ENCODE data around the gene SLC26A4. TPM values are rescaled to one million over a fixed set of nuclear protein-coding genes. Genes with fewer than 3 reads are reported as not detected.
A peak's percentile ranks its signal among the peaks of the same experiment; 100 is the strongest.
"Not testable (repeated sequence)": the region's sequence is repeated elsewhere in the genome, so short reads cannot be mapped to it uniquely, and the experiment has no call there.

The SLC26A4 gene
- total RNA-seq: not detected

DNA sequence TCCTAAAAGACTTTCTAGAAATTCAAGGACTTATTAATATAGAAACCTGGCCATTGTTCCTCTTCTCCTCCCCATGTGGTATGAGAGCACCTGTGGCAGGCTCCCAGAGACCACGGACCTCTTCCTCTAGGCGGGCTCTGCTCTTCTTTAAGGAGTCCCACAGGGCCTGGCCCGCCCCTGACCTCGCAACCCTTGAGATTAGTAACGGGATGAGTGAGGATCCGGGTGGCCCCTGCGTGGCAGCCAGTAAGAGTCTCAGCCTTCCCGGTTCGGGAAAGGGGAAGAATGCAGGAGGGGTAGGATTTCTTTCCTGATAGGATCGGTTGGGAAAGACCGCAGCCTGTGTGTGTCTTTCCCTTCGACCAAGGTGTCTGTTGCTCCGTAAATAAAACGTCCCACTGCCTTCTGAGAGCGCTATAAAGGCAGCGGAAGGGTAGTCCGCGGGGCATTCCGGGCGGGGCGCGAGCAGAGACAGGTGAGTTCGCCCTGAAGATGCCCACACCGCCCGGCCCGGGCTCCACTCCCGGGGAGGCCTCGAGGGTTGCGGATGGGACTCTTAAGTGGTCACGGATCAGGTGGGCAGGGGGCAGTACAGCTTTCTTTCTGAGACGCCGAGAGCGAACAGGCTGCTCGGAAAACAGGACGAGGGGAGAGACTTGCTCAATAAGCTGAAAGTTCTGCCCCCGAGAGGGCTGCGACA lies at the start of gene SLC26A4:
SLC26A4 (plus strand) TSS at position 448 of the 700 bp plus-strand sequence. CDS start 814 bp downstream, outside the sequence.
- peaks cover 72% of the 10 kb centered on the region for H3K27me3 ChIP-seq (ENCODE audit: insufficient read depth, low read length)
- H3K9me3 ChIP-seq (ENCODE audit: low read depth, low read length): no peaks in the 10 kb centered on the region
- peaks cover 22% of the 10 kb centered on the region for H3K4me1 ChIP-seq (ENCODE audit: insufficient read depth, low read length)
- H3K4me3 ChIP-seq (ENCODE audit: low read length): peak within 1 kb of the TSS; percentile 22

DNA sequence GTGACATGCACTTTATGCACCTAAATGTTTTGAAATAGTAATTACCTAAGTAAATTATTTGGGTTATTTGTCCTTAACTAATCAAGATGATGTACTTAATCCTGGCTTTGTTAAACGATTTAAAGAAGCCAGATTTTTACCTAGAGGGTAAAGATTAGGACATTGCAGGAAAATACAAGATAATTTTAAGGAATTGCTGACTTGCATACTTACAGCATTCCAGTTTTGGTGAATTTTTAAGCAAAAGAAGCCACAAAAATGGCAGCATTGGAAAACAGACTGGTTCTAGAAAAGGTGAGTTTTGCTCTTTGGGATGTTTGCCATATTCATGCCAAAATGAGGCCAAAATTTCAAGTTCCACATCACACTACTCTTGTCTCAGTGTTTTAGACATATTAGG lies 47.2 kb upstream of the SLC26A4 start:
- no peaks in the 10 kb centered on the region for H3K27me3 ChIP-seq (ENCODE audit: insufficient read depth, low read length)
- no peaks in the 10 kb centered on the region for H3K9me3 ChIP-seq (ENCODE audit: low read depth, low read length)
- no peaks in the 10 kb centered on the region for H3K4me1 ChIP-seq (ENCODE audit: insufficient read depth, low read length)
- H3K4me3 ChIP-seq (ENCODE audit: low read length): no peak overlapping the region

DNA sequence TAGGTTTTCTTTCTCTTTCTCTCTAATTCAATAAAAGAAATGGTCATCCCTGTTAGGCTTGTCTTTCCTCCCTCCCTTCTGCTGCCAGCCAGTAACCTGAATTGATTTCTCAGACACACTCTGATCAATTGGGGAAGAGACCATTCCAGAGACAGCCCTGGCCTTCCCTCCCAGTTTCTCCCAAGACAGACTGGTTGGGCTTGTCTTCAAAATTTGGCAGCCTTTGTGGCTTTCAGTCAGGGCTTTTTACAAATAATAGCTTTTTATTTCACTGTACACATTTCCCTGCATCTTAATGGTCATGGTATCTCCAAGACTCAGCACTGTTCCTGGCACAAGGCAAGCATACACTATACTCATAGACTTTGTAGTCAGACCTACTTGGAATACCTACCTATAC lies 46.7 kb upstream of the SLC26A4 start:
- no peak overlapping the region for H3K4me3 ChIP-seq (ENCODE audit: low read length)
- no peaks in the 10 kb centered on the region for H3K27me3 ChIP-seq (ENCODE audit: insufficient read depth, low read length)
- no peaks in the 10 kb centered on the region for H3K9me3 ChIP-seq (ENCODE audit: low read depth, low read length)

DNA sequence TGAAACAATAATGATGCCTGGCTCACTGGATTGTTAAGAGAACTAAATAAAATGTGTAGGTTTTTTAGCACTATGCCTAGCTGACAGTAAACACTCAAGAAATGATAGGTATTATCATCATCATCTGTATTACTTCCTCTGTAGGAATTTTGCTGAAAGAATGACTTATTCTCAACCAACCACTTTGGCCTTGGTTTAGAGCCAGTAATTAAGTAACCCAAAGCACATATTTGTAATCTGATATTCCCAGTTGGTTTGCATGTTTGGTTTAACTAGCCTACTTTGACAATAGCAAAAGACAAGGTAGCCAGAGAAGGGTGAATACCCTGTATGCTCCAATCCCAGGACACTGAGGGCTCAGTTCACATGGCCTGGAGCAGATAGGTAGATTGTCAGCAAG lies 46.2 kb upstream of the SLC26A4 start:
- H3K9me3 ChIP-seq (ENCODE audit: low read depth, low read length): no peaks in the 10 kb centered on the region
- no peak overlapping the region for H3K4me3 ChIP-seq (ENCODE audit: low read length)
- H3K4me1 ChIP-seq (ENCODE audit: insufficient read depth, low read length): no peaks in the 10 kb centered on the region
- no peaks in the 10 kb centered on the region for H3K27me3 ChIP-seq (ENCODE audit: insufficient read depth, low read length)

More for the DNA sequence above, 46.7 kb upstream of the SLC26A4 start:
- H3K4me1 ChIP-seq (ENCODE audit: insufficient read depth, low read length): no peaks in the 10 kb centered on the region

DNA sequence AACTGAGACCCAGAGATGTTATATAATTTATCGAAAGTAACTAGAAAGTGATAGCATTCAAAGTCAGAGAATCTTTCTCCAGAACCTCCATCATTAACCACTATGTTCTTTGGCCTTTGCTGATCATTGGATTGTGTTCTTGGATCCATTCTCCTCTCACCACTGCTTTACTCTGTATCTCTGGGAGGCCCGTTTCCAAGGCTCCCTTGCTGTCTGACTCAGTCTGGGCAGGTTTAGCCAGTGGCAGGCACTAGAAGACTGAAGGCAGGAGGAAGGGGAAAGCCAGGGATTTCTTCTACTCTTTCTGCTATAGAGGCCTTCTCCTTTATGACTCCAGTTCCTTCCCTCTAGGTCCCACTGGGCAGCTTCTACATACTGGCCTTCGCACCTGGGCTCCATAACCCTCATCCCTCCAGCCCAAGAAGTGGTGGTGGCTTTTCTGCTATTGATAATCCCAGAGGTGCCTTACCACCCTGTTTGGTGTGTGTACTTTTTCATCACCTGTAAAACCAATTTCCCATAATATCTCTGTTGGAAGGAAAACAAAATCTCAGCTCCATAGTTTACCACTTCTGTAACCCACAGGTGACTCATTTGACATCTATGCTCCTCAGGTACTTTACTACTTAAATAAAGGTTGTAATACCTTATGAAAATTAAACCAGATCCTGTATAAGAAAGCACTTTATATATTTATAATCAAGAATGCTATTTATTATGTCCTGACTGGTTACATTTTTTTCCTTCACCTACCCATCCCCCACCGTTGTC lies 44.5 kb upstream of the SLC26A4 start:
- no peaks in the 10 kb centered on the region for H3K27me3 ChIP-seq (ENCODE audit: insufficient read depth, low read length)
- H3K4me1 ChIP-seq (ENCODE audit: insufficient read depth, low read length): no peaks in the 10 kb centered on the region
- H3K4me3 ChIP-seq (ENCODE audit: low read length): no peak overlapping the region
- H3K9me3 ChIP-seq (ENCODE audit: low read depth, low read length): no peaks in the 10 kb centered on the region

DNA sequence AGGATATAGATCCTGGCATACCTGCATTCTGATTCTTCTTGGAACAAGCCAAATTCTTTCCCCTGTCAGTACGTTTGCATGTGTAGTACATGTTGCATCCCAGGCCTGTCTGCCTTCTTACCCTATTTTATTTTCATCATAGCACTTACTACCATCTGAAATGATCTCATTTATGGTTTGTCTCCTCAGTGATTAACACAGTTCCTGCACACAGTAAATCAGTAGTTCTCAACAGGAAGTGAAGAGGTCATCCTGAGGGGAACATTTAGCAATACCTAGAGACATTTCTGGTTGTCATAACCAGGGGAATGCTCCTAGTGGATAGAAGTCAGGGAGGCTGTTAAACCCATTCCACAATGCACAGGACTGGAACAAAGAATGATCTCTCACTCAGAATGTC lies 38.2 kb upstream of the SLC26A4 start:
- no peak overlapping the region for H3K4me3 ChIP-seq (ENCODE audit: low read length)
- no peaks in the 10 kb centered on the region for H3K27me3 ChIP-seq (ENCODE audit: insufficient read depth, low read length)
- peaks cover 12% of the 10 kb centered on the region for H3K4me1 ChIP-seq (ENCODE audit: insufficient read depth, low read length)
- H3K9me3 ChIP-seq (ENCODE audit: low read depth, low read length): no peaks in the 10 kb centered on the region

DNA sequence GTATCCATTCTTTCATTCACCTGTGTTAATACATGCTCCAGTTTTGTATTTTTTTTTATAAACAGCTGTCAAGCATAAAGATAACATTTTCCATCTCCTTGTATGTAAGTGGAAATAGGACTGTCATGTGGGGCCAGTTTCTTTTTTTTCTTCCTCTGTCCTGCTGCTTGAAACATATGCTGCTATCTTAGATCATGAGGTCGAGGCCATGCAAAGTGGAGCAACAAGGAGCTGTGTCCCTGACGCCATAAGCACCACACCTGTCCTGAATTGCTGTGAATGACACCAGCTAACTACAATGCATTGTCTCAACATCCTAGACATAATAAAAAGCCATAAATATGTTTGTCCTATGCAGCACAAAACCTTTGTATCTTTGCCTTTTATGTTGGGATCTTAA lies 37.7 kb upstream of the SLC26A4 start:
- Histone ChIP-seq H3K4me3 (ENCODE audit: low read length) (no peak overlapping the region), H3K4me1 (ENCODE audit: insufficient read depth, low read length) (peaks cover 12% of the 10 kb centered on the region), H3K27me3 (ENCODE audit: insufficient read depth, low read length) (no peaks in the 10 kb centered on the region), H3K9me3 (ENCODE audit: low read depth, low read length) (no peaks in the 10 kb centered on the region)

DNA sequence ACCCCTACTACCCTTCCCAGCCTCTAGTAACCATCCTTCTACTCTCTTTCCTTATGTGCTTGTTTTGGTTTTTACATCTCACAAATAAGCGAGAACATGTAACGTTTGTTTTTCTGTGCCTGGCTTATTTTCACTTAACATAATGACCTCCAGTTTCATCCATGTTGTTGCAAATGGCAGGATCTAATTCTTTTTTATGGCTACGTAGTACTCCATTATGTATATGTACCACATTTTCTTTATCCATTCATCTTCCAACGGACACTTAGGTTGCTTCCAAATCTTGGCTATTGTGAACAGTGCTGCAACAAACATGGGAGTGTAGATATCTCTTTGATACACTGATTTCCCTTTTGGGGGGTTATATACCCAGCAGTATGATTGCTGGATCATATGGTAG lies 33.6 kb upstream of the SLC26A4 start:
- Histone ChIP-seq H3K9me3 (ENCODE audit: low read depth, low read length) (no peaks in the 10 kb centered on the region), H3K4me1 (ENCODE audit: insufficient read depth, low read length) (peaks cover 18% of the 10 kb centered on the region), H3K4me3 (ENCODE audit: low read length) (no peak overlapping the region), H3K27me3 (ENCODE audit: insufficient read depth, low read length) (no peaks in the 10 kb centered on the region)

DNA sequence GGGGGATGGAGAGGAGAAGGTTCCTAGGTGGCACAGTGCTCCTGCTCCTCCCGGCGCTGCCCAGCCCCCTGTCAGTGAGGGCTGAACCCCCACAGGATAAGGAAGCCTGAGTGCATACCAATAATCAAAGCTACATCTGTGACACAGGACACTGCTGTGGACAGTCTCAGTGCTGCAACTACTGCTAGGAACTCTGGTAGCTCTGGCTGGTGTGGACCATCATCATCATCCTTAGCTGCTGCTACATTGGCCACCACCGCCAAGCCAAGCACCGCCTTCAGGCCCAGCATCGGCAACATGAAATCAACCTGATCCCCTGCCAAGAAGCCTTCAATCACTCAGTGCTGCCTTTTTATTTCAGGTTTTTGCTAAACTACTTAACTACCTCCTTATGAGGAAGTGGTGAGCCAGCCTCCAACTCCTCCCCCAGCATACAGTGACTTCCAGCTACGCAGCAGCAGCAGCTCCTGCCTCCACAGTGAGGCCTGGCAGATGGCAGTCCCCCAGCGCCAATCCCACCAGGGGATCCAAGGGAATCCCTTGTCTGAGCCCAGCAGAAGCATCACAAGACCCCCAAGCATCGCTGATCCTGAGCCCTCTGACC lies 32.1 kb upstream of the SLC26A4 start:
- H3K27me3 ChIP-seq (ENCODE audit: insufficient read depth, low read length): no peaks in the 10 kb centered on the region
- no peak overlapping the region for H3K4me3 ChIP-seq (ENCODE audit: low read length)
- H3K9me3 ChIP-seq (ENCODE audit: low read depth, low read length): no peaks in the 10 kb centered on the region

DNA sequence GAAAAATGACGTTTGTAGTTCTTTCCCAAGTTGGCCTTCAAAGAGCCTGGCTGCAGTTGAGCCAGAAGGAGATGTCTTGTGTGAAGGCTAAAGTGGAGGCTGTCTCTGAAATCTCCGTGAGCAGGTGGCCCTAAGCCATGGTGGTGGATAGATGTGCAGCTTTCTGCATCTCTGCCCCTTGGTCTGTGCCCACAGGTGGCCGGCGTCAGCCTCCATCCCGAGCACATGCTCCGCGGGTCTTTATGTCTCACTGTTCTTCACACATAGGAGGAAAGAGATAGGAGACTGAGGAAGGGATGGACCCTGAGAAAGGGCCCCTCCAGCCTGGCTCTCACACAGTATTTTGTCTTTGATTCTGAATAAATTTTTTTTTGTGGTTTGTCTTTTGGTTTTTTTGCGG lies 30.3 kb upstream of the SLC26A4 start:
- Histone ChIP-seq H3K4me1 (ENCODE audit: insufficient read depth, low read length) (peaks cover 16% of the 10 kb centered on the region), H3K9me3 (ENCODE audit: low read depth, low read length) (no peaks in the 10 kb centered on the region), H3K27me3 (ENCODE audit: insufficient read depth, low read length) (no peaks in the 10 kb centered on the region), H3K4me3 (ENCODE audit: low read length) (no peak overlapping the region)

More for the DNA sequence above, 32.1 kb upstream of the SLC26A4 start:
- peaks cover 13% of the 10 kb centered on the region for H3K4me1 ChIP-seq (ENCODE audit: insufficient read depth, low read length)

DNA sequence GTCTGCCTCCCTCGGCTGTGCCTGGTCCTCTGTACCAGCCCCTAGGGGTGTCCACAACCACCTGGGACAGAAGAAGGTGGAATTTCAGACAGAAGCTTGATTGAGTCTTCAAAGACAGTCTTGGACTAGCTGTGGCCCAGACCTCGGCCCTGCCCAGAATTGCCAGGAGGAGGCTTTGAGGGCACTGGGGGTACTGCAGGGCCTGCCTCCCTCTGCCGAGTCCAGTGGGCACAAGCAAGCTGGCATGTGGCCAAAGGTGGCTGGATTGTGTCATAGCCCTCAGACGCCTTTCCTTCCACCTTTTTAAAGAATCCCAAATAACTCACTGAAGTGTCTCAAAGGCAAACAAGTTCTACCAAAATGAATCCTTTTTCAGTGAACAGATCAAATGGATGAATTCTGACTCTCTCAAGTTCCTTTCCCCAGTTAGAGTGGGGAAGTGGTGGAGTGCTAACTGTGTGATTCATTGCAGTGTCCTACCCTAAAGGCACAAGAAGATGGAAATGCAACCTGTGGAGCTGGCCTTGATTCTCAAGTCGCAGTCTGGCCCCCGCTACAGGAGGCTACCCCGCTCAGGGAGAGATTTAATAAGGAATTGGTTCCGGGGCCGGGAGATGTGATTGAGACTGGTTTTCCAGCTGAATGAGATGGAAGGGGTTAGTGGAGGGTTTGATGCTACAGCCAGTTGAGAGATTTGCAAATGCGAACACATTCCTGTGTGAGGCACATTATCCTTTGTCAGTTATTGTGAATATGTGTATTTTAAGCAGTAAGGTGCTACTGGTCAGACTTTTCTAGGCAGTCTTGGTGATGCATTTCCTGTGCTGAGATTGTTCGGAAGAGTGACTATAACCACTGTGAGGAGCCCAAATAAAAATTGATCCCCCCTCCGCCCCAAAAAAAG lies 28.8 kb upstream of the SLC26A4 start:
- H3K9me3 ChIP-seq (ENCODE audit: low read depth, low read length): no peaks in the 10 kb centered on the region
- no peak overlapping the region for H3K4me3 ChIP-seq (ENCODE audit: low read length)
- H3K4me1 ChIP-seq (ENCODE audit: insufficient read depth, low read length): peaks cover 16% of the 10 kb centered on the region
- H3K27me3 ChIP-seq (ENCODE audit: insufficient read depth, low read length): no peaks in the 10 kb centered on the region

DNA sequence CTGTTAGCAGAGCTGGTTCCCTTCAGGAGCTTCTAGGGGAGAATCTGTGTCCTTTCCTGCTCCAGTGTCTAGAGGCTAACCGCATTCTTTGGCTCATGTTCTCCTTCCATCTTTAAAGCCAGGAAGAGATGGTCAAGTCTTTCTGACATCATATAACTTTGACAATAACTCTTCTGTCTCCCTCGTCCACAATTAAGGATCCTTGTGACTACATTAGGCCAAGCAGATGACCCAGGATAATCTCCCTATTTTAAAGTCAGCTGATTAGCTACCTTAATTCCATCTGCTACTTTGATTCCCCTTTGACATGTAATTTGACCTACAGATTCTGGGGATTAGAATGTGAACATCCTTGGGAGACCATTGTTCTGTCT lies 28.1 kb upstream of the SLC26A4 start:
- H3K27me3 ChIP-seq (ENCODE audit: insufficient read depth, low read length): no peaks in the 10 kb centered on the region
- H3K4me1 ChIP-seq (ENCODE audit: insufficient read depth, low read length): peaks cover 16% of the 10 kb centered on the region
- no peaks in the 10 kb centered on the region for H3K9me3 ChIP-seq (ENCODE audit: low read depth, low read length)
- H3K4me3 ChIP-seq (ENCODE audit: low read length): no peak overlapping the region

DNA sequence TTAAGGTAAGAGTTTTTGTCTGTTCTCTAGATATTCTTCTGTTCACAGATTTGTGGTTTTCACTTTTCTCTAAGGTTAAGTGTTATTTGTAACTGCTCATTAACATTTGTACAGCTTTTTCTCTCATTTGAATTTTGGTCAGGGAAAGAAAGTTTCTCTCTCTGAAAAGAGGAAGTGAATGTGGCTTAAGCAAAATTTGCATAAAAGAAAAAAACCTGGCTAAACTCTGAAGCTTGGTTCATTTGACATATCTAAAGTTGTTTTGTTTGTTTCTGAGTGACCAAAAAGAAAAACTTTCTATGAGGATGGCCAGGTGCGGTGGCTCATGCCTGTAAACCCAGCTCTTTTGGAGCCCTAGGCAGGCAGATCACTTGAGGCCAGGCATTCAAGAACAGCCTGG lies 22.0 kb upstream of the SLC26A4 start:
- H3K27me3 ChIP-seq (ENCODE audit: insufficient read depth, low read length): no peaks in the 10 kb centered on the region
- H3K4me1 ChIP-seq (ENCODE audit: insufficient read depth, low read length): peaks cover 20% of the 10 kb centered on the region
- no peak overlapping the region for H3K4me3 ChIP-seq (ENCODE audit: low read length)

DNA sequence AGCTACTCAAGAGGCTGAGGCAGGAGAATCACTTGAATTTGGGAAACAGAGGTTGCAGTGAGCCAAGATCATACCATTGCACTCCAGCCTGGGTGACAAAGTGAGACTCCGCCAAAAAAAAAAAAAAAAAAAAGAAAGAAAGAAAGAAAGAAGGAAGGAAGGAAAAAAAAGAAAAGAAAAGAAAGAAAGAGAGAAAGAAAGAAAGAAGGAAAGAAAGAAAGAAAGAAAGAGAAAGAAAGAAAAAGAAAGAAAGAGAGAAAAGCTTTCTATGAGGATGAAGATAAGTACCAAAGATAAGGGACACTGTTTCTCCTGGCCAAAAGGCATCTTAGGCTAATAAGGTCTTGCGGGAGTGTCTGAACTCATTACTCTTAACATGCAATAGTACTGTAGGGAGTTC lies 21.6 kb upstream of the SLC26A4 start:
- H3K4me1 ChIP-seq (ENCODE audit: insufficient read depth, low read length): peaks cover 18% of the 10 kb centered on the region
- not testable (repeated sequence) for H3K27me3 ChIP-seq (ENCODE audit: insufficient read depth, low read length); H3K4me3 ChIP-seq (ENCODE audit: low read length); H3K9me3 ChIP-seq (ENCODE audit: low read depth, low read length)

More for the DNA sequence above, 22.0 kb upstream of the SLC26A4 start:
- no peaks in the 10 kb centered on the region for H3K9me3 ChIP-seq (ENCODE audit: low read depth, low read length)

DNA sequence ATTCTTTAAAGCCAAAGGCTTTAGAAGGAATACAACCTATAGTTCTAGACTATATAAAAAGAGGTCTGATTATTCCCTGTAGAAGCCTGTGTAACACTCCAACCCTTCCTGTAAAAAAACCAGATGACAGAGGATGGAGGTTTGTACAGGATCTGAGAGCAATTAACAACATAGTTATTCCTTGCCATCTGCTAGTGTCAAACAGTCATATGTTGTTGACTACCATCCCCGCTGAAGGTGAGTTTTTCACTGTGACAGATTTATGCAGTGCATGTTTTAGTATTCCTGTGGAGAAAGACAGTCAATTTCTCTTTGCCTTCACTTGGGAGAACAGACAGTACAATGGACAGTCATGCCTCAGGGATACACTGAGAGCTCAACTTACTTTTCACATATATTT lies 19.0 kb upstream of the SLC26A4 start:
- H3K9me3 ChIP-seq (ENCODE audit: low read depth, low read length): no peaks in the 10 kb centered on the region
- no peak overlapping the region for H3K4me3 ChIP-seq (ENCODE audit: low read length)
- H3K4me1 ChIP-seq (ENCODE audit: insufficient read depth, low read length): peaks cover 25% of the 10 kb centered on the region
- no peaks in the 10 kb centered on the region for H3K27me3 ChIP-seq (ENCODE audit: insufficient read depth, low read length)

Data from mononuclear cell (primary cell).